ENCODE measurements around the gene FGF1. TPM values are rescaled to one million over a fixed set of nuclear protein-coding genes. Genes with fewer than 3 reads are reported as not detected.

FGF1 gene
- total RNA-seq, 3 donors from 2014 or later (not counting 1 experiment from before 2014, with no cell fraction given) = not detected

DNA sequence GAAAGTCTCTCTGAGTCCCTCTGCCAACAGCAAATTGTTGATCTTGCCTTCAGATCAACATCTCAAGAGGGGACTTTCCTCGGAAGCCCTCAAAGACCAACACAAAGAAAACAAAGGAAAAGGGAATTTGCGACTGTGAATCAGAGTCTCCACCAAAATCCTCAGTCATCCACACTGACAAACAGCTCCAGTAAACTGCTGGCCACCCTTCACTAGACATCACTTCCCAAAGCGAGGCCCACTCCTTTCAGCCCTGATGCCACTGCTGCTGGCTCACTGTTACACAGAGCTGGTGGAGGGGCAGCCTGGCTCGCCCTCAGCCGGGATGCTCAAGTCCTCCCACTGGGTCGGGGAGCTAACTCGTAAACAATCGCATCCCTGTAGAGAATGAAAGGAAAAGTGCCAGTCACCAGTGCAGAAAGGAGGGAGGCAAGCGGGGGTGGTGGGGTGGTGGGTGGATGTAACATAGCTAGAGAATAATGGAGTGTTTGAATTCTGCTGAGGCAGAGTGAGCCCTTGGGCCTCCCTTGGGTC lies 1.3 kb downstream of the FGF1 start:
- ATAC-seq (no peak), DNase-seq (no peak)
- Mint-ChIP-seq H3K9me3 (no peaks in the 10 kb centered on the region), H3K4me3 (no peak overlapping the region), H3K27ac (no peak overlapping the region), H3K36me3 (no peaks in the 10 kb centered on the region), H3K27me3 (ENCODE audit: low read depth in 2 of 2) (peaks cover 9 to 16% of the 10 kb centered on the region in 2 donors), H3K4me1 (no peaks in the 10 kb centered on the region)
- intact Hi-C loops (cut with micrococcal nuclease) = no loop called here
- TF ChIP-seq, protein P1, sequence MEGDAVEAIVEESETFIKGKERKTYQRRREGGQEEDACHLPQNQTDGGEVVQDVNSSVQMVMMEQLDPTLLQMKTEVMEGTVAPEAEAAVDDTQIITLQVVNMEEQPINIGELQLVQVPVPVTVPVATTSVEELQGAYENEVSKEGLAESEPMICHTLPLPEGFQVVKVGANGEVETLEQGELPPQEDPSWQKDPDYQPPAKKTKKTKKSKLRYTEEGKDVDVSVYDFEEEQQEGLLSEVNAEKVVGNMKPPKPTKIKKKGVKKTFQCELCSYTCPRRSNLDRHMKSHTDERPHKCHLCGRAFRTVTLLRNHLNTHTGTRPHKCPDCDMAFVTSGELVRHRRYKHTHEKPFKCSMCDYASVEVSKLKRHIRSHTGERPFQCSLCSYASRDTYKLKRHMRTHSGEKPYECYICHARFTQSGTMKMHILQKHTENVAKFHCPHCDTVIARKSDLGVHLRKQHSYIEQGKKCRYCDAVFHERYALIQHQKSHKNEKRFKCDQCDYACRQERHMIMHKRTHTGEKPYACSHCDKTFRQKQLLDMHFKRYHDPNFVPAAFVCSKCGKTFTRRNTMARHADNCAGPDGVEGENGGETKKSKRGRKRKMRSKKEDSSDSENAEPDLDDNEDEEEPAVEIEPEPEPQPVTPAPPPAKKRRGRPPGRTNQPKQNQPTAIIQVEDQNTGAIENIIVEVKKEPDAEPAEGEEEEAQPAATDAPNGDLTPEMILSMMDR (IDR thresholded peaks at IDR 0.05) = no peak
- Histone ChIP-seq H3K27me3 (ENCODE audit: control insufficient read depth, insufficient read depth, low read length) (no peaks in the 10 kb centered on the region), H3K27ac (ENCODE audit: low read length) (no peak overlapping the region), H3K36me3 (ENCODE audit: control insufficient read depth, insufficient read depth, low read length) (no peaks in the 10 kb centered on the region), H3K4me3 (ENCODE audit: low read length) (no peak overlapping the region), H3K4me1 (ENCODE audit: control insufficient read depth, insufficient read depth, low read length) (no peaks in the 10 kb centered on the region), H3K9me3 (ENCODE audit: control insufficient read depth, insufficient read depth, low read length) (no peaks in the 10 kb centered on the region)
- 85% methylated on average over 9 of the region's 9 CpGs for WGBS (ENCODE audit: insufficient coverage)

DNA sequence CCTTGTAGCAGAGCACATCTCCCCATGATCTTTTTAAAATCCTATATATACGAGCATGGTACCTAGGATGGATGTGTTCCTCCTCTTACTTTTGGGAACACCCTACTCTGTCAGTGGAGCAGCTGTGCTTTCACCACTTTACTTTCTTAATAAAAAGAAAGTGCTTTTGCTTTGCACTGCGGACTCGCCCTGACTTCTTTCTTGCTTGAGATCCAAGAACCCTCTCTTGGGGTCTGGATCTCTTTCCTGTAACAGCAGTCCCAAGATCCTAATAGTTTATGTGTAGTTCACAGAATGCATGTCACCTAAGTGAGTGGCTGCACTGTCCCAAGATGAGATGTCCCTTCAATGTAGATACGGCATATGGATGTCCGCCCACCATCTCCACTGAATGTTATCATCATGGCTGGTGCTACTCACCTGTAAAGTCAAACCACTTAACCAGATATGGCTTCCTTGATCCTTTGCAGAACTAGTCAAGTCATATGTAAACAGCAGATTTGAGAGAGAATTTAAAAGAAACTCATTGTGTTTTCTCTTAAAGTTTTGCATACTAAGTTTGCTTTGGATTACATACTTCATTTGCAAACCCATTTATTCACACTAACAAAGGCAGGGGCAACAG lies 1.9 kb downstream of the FGF1 start:
- intact Hi-C loops (cut with micrococcal nuclease) = no loop called here
- Histone ChIP-seq H3K27ac (ENCODE audit: low read length) (no peak overlapping the region), H3K9me3 (ENCODE audit: control insufficient read depth, insufficient read depth, low read length) (no peaks in the 10 kb centered on the region), H3K4me3 (ENCODE audit: low read length) (no peak overlapping the region), H3K36me3 (ENCODE audit: control insufficient read depth, insufficient read depth, low read length) (no peaks in the 10 kb centered on the region), H3K27me3 (ENCODE audit: control insufficient read depth, insufficient read depth, low read length) (no peaks in the 10 kb centered on the region), H3K4me1 (ENCODE audit: control insufficient read depth, insufficient read depth, low read length) (no peaks in the 10 kb centered on the region)
- H3K27ac Mint-ChIP-seq = no peak overlapping the region
- H3K9me3 Mint-ChIP-seq = no peaks in the 10 kb centered on the region
- WGBS (ENCODE audit: insufficient coverage) = 96% methylated on average over 5 of the region's 5 CpGs
- TF ChIP-seq, protein P1 (IDR thresholded peaks at IDR 0.05) = no peak
- H3K4me1 Mint-ChIP-seq = no peaks in the 10 kb centered on the region
- H3K4me3 Mint-ChIP-seq = no peak overlapping the region
- peaks cover 9 to 13% of the 10 kb centered on the region in 2 donors for H3K27me3 Mint-ChIP-seq (ENCODE audit: low read depth in 2 of 2)
- ATAC-seq = no peak
- DNase-seq = no peak
- no peaks in the 10 kb centered on the region for H3K36me3 Mint-ChIP-seq

DNA sequence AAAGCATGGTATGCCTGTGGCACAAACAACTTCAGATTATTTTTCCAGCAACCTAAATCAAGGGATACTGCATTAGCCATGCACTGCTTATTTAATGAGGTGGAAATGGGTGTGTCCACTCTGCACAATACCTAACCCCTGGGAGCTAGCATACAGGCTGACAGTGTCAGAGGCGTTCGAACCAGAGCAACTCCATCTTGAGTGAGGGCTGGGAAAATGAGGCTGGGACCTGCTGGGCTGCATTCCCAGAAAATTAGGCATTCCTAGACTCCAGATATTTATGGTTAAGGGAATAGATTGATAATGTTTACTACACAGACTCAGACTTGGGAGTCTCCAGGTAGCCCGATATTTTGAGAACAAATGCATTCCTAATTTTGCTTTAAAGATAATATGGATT lies 2.8 kb downstream of the FGF1 start:
- H3K4me1 Mint-ChIP-seq = no peaks in the 10 kb centered on the region
- TF ChIP-seq, protein P1 (IDR thresholded peaks at IDR 0.05) = no peak
- Histone ChIP-seq H3K27me3 (ENCODE audit: control insufficient read depth, insufficient read depth, low read length) (no peaks in the 10 kb centered on the region), H3K36me3 (ENCODE audit: control insufficient read depth, insufficient read depth, low read length) (no peaks in the 10 kb centered on the region), H3K4me3 (ENCODE audit: low read length) (no peak overlapping the region), H3K4me1 (ENCODE audit: control insufficient read depth, insufficient read depth, low read length) (no peaks in the 10 kb centered on the region), H3K9me3 (ENCODE audit: control insufficient read depth, insufficient read depth, low read length) (no peaks in the 10 kb centered on the region), H3K27ac (ENCODE audit: low read length) (no peak overlapping the region)
- DNase-seq (no peak), ATAC-seq (no peak)
- no peak overlapping the region for H3K27ac Mint-ChIP-seq
- H3K27me3 Mint-ChIP-seq (ENCODE audit: low read depth in 2 of 2) = peaks cover 2 to 9% of the 10 kb centered on the region in 2 donors
- intact Hi-C loops (cut with micrococcal nuclease) = no loop called here
- H3K36me3 Mint-ChIP-seq = no peaks in the 10 kb centered on the region
- no peak overlapping the region for H3K4me3 Mint-ChIP-seq
- no peaks in the 10 kb centered on the region for H3K9me3 Mint-ChIP-seq
- 97% methylated on average over 3 of the region's 3 CpGs for WGBS (ENCODE audit: insufficient coverage)
